H9 (cell line): ENCODE measurements around the gene CRACR2A. TPM values are rescaled to one million over a fixed set of nuclear protein-coding genes. Genes with fewer than 3 reads are reported as not detected.

Source experiments
- DNase-seq: peaks from one replicate; pipeline ENCODE4 v3.0.0-alpha.2; 2017
- H2AFZ ChIP-seq: one replicate; pipeline ENCODE4 v1.6.1; 2013; ENCODE audit warnings: mild to moderate bottlenecking, low read length, control low read depth, moderate library complexity
- H2AK5ac ChIP-seq: 2 replicates; pipeline ENCODE4 v1.6.1; 2013; ENCODE audit warnings: low read length, control low read depth, mixed read lengths; ENCODE audit not compliant: insufficient read length
- H2BK120ac ChIP-seq: one replicate; pipeline ENCODE4 v1.6.1; 2013; ENCODE audit warnings: low read depth, mild to moderate bottlenecking, low read length, control low read depth, inconsistent platforms; ENCODE audit not compliant: poor library complexity, severe bottlenecking
- H2BK12ac ChIP-seq: 2 replicates; pipeline ENCODE4 v1.6.1; 2013; ENCODE audit warnings: low read length, control low read depth, mixed read lengths, low read depth; ENCODE audit not compliant: insufficient read length
- H2BK15ac ChIP-seq: 2 replicates; pipeline ENCODE4 v1.6.1; 2013; ENCODE audit warnings: low read depth, low read length, control low read depth
- H2BK20ac ChIP-seq: one replicate; pipeline ENCODE4 v1.6.1; 2013; ENCODE audit warnings: low read depth, mild to moderate bottlenecking, low read length, control low read depth, inconsistent platforms; ENCODE audit not compliant: poor library complexity, severe bottlenecking
- H2BK5ac ChIP-seq: 2 replicates; pipeline ENCODE4 v1.6.1; 2013; ENCODE audit warnings: low read length, control low read depth, mixed read lengths; ENCODE audit not compliant: insufficient read length
- H3K14ac ChIP-seq: 2 replicates; pipeline ENCODE4 v1.6.1; 2013; ENCODE audit warnings: low read length, control low read depth; ENCODE audit not compliant: insufficient read depth
- H3K18ac ChIP-seq: 2 replicates; pipeline ENCODE4 v1.6.1; 2013; ENCODE audit warnings: low read depth, mild to moderate bottlenecking, mixed read lengths, low read length, control low read depth; ENCODE audit not compliant: insufficient read length
- H3K23ac ChIP-seq: 2 replicates; pipeline ENCODE4 v1.6.1; 2013; ENCODE audit warnings: low read length, control low read depth, mixed read lengths, low read depth; ENCODE audit not compliant: insufficient read length
- H3K23me2 ChIP-seq: 2 replicates; pipeline ENCODE4 v1.6.1; 2013; ENCODE audit warnings: low read depth, mild to moderate bottlenecking, mixed read lengths, low read length, control low read depth; ENCODE audit not compliant: insufficient read length, poor library complexity, severe bottlenecking
- H3K27ac ChIP-seq: 2 replicates; pipeline ENCODE4 v1.5.1; 2013; ENCODE audit warnings: low read length, control low read depth, mixed read lengths, low read depth; ENCODE audit not compliant: insufficient read length
- H3K27me3 ChIP-seq: 2 replicates; pipeline ENCODE4 v1.6.1; 2013; ENCODE audit warnings: low read length, control low read depth, inconsistent platforms; ENCODE audit not compliant: insufficient read depth
- H3K4ac ChIP-seq: 2 replicates; pipeline ENCODE4 v1.6.1; 2013; ENCODE audit warnings: low read depth, mild to moderate bottlenecking, control low read depth, inconsistent platforms, low read length, moderate library complexity
- H3K4me1 ChIP-seq: 2 replicates; pipeline ENCODE4 v1.6.1; 2013; ENCODE audit warnings: low read length, control low read depth, inconsistent platforms; ENCODE audit not compliant: insufficient read depth
- H3K4me2 ChIP-seq: 2 replicates; pipeline ENCODE4 v1.6.1; 2013; ENCODE audit warnings: low read length, control low read depth, mixed read lengths; ENCODE audit not compliant: insufficient read length, insufficient read depth
- H3K56ac ChIP-seq: 2 replicates; pipeline ENCODE4 v1.6.1; 2013; ENCODE audit warnings: low read depth, mild to moderate bottlenecking, mixed read lengths, low read length, control low read depth; ENCODE audit not compliant: insufficient read length
- H3K79me1 ChIP-seq: 2 replicates; pipeline ENCODE4 v1.6.1; 2013; ENCODE audit warnings: low read depth, mild to moderate bottlenecking, moderate library complexity, low read length, control low read depth, inconsistent platforms; ENCODE audit not compliant: insufficient read depth, poor library complexity, severe bottlenecking
- H3K79me2 ChIP-seq: 2 replicates; pipeline ENCODE4 v1.6.1; 2013; ENCODE audit warnings: low read length, control low read depth, inconsistent platforms; ENCODE audit not compliant: insufficient read depth
- H3K9ac ChIP-seq: 2 replicates; pipeline ENCODE4 v1.6.1; 2013; ENCODE audit warnings: low read length, control low read depth, mixed read lengths; ENCODE audit not compliant: insufficient read length; ENCODE audit errors: extremely low read depth
- H3K9me3 ChIP-seq: one replicate; pipeline ENCODE4 v1.6.1; 2013; ENCODE audit warnings: low read depth, low read length, inconsistent platforms; ENCODE audit not compliant: control insufficient read depth
- H3T11ph ChIP-seq: one replicate; pipeline ENCODE4 v1.6.1; 2013; ENCODE audit warnings: mild to moderate bottlenecking, low read length, control low read depth, inconsistent platforms
- H4K20me1 ChIP-seq: one replicate; pipeline ENCODE4 v1.6.1; 2013; ENCODE audit not compliant: control insufficient read depth, insufficient read length, insufficient read depth
- H4K5ac ChIP-seq: 2 replicates; pipeline ENCODE4 v1.6.1; 2013; ENCODE audit warnings: low read depth, mild to moderate bottlenecking, mixed read lengths, low read length, control low read depth; ENCODE audit not compliant: insufficient read length
- H4K8ac ChIP-seq: replicated peaks from 2 replicates; pipeline ENCODE4 v1.6.1; 2013; ENCODE audit warnings: low read length, control low read depth, mixed read lengths, low read depth; ENCODE audit not compliant: insufficient read length
- H4K91ac ChIP-seq: 2 replicates; pipeline ENCODE4 v1.6.1; 2013; ENCODE audit warnings: low read depth, mild to moderate bottlenecking, moderate library complexity, mixed read lengths, low read length, control low read depth; ENCODE audit not compliant: insufficient read length
- H3K27ac Mint-ChIP-seq, 3 experiments: 2 replicates in 2 of 3; 3 replicates in 1 of 3; pipeline ENCODE4 v1.8.0; 2020 to 2021; ENCODE audit warnings: mixed read lengths in 3 of 3, mild to moderate bottlenecking in 1 of 3, moderate library complexity in 1 of 3
- H3K27me3 Mint-ChIP-seq: 2 replicates; pipeline ENCODE4 v1.8.0; 2021; ENCODE audit warnings: low read depth, mild to moderate bottlenecking, moderate library complexity, mixed read lengths
- H3K36me3 Mint-ChIP-seq, 3 experiments: 2 replicates in 2 of 3; 3 replicates in 1 of 3; pipeline ENCODE4 v1.8.0; 2020 to 2021; ENCODE audit warnings: low read depth in 3 of 3, mixed read lengths in 3 of 3; ENCODE audit not compliant: insufficient read depth in 1 of 3
- H3K4me1 Mint-ChIP-seq, 2 experiments: 2 replicates each; pipeline ENCODE4 v1.8.0; 2020; ENCODE audit warnings: mixed read lengths in 2 of 2
- H3K4me3 Mint-ChIP-seq, 2 experiments: 2 replicates in 1 of 2; 3 replicates in 1 of 2; pipeline ENCODE4 v1.8.0; 2020 to 2021; ENCODE audit warnings: mild to moderate bottlenecking in 2 of 2, mixed read lengths in 2 of 2, moderate library complexity in 1 of 2
- H3K9me3 Mint-ChIP-seq, 2 experiments: 2 replicates in 1 of 2; 3 replicates in 1 of 2; pipeline ENCODE4 v1.8.0; 2020; ENCODE audit warnings: mild to moderate bottlenecking in 2 of 2, mixed read lengths in 2 of 2, moderate library complexity in 1 of 2
- CTCF ChIP-seq: fragments of 200-600 bp; sonication (generic); conservative IDR thresholded peaks from 3 replicates; pipeline ENCODE4 v1.8.0; 2021; ENCODE audit warnings: antibody characterized with exemption, mild to moderate bottlenecking
- WGBS: extraction: QIAGEN DNeasy Blood & Tissue Kit; methylation state at CpG from one replicate; pipeline ENCODE4 v1.1.7; 2013; ENCODE audit warnings: missing lambda C conversion rate, low lambda C conversion rate, mixed read lengths; ENCODE audit not compliant: insufficient read length; ENCODE audit errors: extremely low coverage; 5-methylcytosine and 5-hydroxymethylcytosine counted together
- total RNA-seq: library from RNA; stranded (reverse); gene quantifications from 2 replicates; pipeline ENCODE4 v1.2.1, GENCODE V29; 2021

Gene CRACR2A
- total RNA-seq, 1 experiment from 2014 or later = 2.0 TPM

GRCh38 chr12:3632754-3633153 lies 120.2 kb downstream of the CRACR2A start:
- H3K4me1 Mint-ChIP-seq = peaks cover 6 to 28% of the 10 kb centered on the region in 2 experiments
- no peaks in the 10 kb centered on the region; the same call in none of the 2 replicates for H3K27me3 Mint-ChIP-seq

More at GRCh38 chr12:3632754-3633153, 120.2 kb downstream of the CRACR2A start:
- Mint-ChIP-seq H3K36me3 (no peaks in the 10 kb centered on the region), H3K9me3 (no peaks in the 10 kb centered on the region; a peak in 1 of 5 replicates), H3K4me3 (no peak overlapping the region; a peak in 1 of 5 replicates), H3K27ac (no peak overlapping the region; a peak in 1 of 7 replicates)
- no peaks in the 10 kb centered on the region; the same call in 1 of the 2 replicates for H3K4me1 ChIP-seq
- no peak overlapping the region for H2BK20ac ChIP-seq
- no peaks in the 10 kb centered on the region for H3K27me3 ChIP-seq
- no peaks in the 10 kb centered on the region for H3K79me2 ChIP-seq
- WGBS = no CpG with 5 or more reads among the region's 2 CpGs
- no peak overlapping the region for H3K18ac ChIP-seq
- no peak overlapping the region for H2AFZ ChIP-seq
- no peak overlapping the region for H4K8ac ChIP-seq
- no peaks in the 10 kb centered on the region for H3K23me2 ChIP-seq
- no peak overlapping the region for H2BK12ac ChIP-seq
- no peak overlapping the region for H2BK15ac ChIP-seq
- H3K14ac ChIP-seq = no peak overlapping the region
- H2AK5ac ChIP-seq = no peak overlapping the region
- H3K9me3 ChIP-seq = no peaks in the 10 kb centered on the region
- no peak overlapping the region for H3K56ac ChIP-seq
- H4K91ac ChIP-seq = no peak overlapping the region
- H2BK120ac ChIP-seq = no peak overlapping the region
- DNase-seq = no peak
- H3K9ac ChIP-seq = no peak overlapping the region
- no peak overlapping the region for H2BK5ac ChIP-seq
- H3K4me2 ChIP-seq = no peak overlapping the region
- H3K79me1 ChIP-seq = no peaks in the 10 kb centered on the region
- no peaks in the 10 kb centered on the region for H4K20me1 ChIP-seq
- no peak overlapping the region for H4K5ac ChIP-seq
- H3T11ph ChIP-seq = no peak overlapping the region
- H3K27ac ChIP-seq = no peak overlapping the region
- no peak overlapping the region for H3K23ac ChIP-seq
- TF ChIP-seq CTCF = no peak
- H3K4ac ChIP-seq = no peak overlapping the region
